ENCODE results near the gene RXRB.

DNA sequence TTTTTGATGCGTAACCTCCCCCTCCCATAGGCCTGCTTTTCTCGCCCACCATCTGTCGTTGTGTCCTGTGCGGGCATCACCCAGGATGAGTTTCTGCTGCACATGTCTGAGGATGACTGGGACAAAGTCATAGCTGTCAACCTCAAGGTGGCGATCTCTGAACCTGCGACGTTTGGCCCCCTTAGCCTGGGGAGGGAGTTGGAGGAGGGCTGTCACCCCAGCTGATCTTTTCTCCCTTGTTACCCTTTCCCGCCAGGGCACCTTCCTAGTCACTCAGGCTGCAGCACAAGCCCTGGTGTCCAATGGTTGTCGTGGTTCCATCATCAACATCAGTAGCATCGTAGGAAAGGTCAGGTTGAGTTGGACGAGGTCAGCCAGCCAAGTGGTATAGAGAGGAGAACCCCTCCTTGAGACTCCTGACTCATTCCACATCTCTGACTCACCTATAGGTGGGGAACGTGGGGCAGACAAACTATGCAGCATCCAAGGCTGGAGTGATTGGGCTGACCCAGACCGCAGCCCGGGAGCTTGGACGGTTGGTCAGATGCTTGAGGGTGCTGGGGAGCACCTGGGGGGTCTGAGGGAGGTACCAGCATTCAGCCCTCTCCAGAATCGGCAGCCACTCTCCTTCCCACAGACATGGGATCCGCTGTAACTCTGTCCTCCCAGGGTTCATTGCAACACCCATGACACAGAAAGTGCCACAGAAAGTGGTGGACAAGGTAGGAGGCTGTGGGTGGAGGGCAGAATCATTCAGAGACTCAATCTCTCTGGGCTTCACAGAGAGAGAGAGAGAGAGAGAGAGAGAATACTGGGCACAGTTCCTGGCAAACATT is 4.9 kb upstream of the RXRB start:
- TF ChIP-seq, protein P1, sequence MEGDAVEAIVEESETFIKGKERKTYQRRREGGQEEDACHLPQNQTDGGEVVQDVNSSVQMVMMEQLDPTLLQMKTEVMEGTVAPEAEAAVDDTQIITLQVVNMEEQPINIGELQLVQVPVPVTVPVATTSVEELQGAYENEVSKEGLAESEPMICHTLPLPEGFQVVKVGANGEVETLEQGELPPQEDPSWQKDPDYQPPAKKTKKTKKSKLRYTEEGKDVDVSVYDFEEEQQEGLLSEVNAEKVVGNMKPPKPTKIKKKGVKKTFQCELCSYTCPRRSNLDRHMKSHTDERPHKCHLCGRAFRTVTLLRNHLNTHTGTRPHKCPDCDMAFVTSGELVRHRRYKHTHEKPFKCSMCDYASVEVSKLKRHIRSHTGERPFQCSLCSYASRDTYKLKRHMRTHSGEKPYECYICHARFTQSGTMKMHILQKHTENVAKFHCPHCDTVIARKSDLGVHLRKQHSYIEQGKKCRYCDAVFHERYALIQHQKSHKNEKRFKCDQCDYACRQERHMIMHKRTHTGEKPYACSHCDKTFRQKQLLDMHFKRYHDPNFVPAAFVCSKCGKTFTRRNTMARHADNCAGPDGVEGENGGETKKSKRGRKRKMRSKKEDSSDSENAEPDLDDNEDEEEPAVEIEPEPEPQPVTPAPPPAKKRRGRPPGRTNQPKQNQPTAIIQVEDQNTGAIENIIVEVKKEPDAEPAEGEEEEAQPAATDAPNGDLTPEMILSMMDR (IDR thresholded peaks at IDR 0.05; ENCODE audit: insufficient read depth, low read length), result no peak
- TF ChIP-seq POLR2AphosphoS5 (IDR thresholded peaks at IDR 0.05; ENCODE audit: low read depth) (0 out of 2 replicates have a peak, but pooled peaks have one; percentile 37), GABPA (IDR thresholded peaks at IDR 0.05; ENCODE audit: low read depth) (no peak)
- TF ChIP-seq, protein P2, sequence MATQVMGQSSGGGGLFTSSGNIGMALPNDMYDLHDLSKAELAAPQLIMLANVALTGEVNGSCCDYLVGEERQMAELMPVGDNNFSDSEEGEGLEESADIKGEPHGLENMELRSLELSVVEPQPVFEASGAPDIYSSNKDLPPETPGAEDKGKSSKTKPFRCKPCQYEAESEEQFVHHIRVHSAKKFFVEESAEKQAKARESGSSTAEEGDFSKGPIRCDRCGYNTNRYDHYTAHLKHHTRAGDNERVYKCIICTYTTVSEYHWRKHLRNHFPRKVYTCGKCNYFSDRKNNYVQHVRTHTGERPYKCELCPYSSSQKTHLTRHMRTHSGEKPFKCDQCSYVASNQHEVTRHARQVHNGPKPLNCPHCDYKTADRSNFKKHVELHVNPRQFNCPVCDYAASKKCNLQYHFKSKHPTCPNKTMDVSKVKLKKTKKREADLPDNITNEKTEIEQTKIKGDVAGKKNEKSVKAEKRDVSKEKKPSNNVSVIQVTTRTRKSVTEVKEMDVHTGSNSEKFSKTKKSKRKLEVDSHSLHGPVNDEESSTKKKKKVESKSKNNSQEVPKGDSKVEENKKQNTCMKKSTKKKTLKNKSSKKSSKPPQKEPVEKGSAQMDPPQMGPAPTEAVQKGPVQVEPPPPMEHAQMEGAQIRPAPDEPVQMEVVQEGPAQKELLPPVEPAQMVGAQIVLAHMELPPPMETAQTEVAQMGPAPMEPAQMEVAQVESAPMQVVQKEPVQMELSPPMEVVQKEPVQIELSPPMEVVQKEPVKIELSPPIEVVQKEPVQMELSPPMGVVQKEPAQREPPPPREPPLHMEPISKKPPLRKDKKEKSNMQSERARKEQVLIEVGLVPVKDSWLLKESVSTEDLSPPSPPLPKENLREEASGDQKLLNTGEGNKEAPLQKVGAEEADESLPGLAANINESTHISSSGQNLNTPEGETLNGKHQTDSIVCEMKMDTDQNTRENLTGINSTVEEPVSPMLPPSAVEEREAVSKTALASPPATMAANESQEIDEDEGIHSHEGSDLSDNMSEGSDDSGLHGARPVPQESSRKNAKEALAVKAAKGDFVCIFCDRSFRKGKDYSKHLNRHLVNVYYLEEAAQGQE (IDR thresholded peaks at IDR 0.05; ENCODE audit: insufficient replicate concordance, low read depth), result no peak

Measured in HL-60 (cell line).